Panc1 (cell line): Measurements from ENCODE around the gene KIF2A. TPM values are rescaled to one million over a fixed set of nuclear protein-coding genes. Genes with fewer than 3 reads are reported as not detected.

ENCODE experiments used
- ATAC-seq: fragments of 200-7000 bp; cut with Tn5 transposase; 2 replicates; pipeline ENCODE4 v1.9.1; 2020; ENCODE audit warnings: mild to moderate bottlenecking, moderate library complexity
- BruUV-seq: library from RNA; stranded (reverse); fragments of 400-500 nt; replicated peaks from 2 replicates; lab custom pipeline; 2021; lab: Mats Ljungman, UMichigan
- CTCF ChIA-PET: fragments of 300-600 bp; sonication (Branson Sonifier 250); formaldehyde crosslinking; loops from one replicate; lab custom pipeline; 2022; ENCODE audit warnings: antibody characterized with exemption; lab: Charles Lee
- POLR2A ChIA-PET: fragments of 300-600 bp; sonication (Branson Sonifier 250); formaldehyde crosslinking; loops from one replicate; lab custom pipeline; 2022; ENCODE audit warnings: antibody characterized with exemption; lab: Charles Lee
- DNase-seq: peaks from one replicate; pipeline ENCODE4 v3.0.0-alpha.2; 2010; ENCODE audit warnings: low read depth, low spot score
- H3K27ac ChIP-seq: 2 replicates; pipeline ENCODE4 v1.5.1; 2011; ENCODE audit warnings: mild to moderate bottlenecking, low read length, inconsistent platforms
- H3K27me3 ChIP-seq: fragments of 200-500 bp; sonication (Bioruptor generic); 2 replicates; pipeline ENCODE4 v1.6.0; 2014; ENCODE audit warnings: low read length, inconsistent platforms; ENCODE audit not compliant: control insufficient read depth, insufficient read depth
- H3K36me3 ChIP-seq: fragments of 200-500 bp; sonication (Bioruptor generic); 2 replicates; pipeline ENCODE4 v1.5.1; 2014; ENCODE audit warnings: inconsistent platforms, mild to moderate bottlenecking, low read length, moderate library complexity; ENCODE audit not compliant: control insufficient read depth, insufficient read depth
- H3K4me1 ChIP-seq: 2 replicates; pipeline ENCODE4 v1.5.1; 2011; ENCODE audit warnings: inconsistent platforms, mild to moderate bottlenecking, low read length, moderate library complexity; ENCODE audit not compliant: control insufficient read depth, insufficient read depth
- H3K4me3 ChIP-seq, 2 experiments: 2 replicates each; pipeline ENCODE4 v1.5.1; 2011 to 2012; ENCODE audit warnings: low read depth in 2 of 2, low read length in 2 of 2, mild to moderate bottlenecking in 2 of 2, inconsistent platforms in 1 of 2, moderate library complexity in 1 of 2
- H3K9me3 ChIP-seq: fragments of 200-500 bp; sonication (Bioruptor generic); 2 replicates; pipeline ENCODE4 v1.5.1; 2014; ENCODE audit warnings: low read depth, mild to moderate bottlenecking, inconsistent platforms, low read length, moderate library complexity; ENCODE audit not compliant: control insufficient read depth, insufficient read depth
- CTCF ChIP-seq: fragments of 450-650 bp; IDR thresholded peaks from 2 replicates; pipeline ENCODE4 v1.5.1; 2017; ENCODE audit warnings: mild to moderate bottlenecking
- POLR2AphosphoS5 ChIP-seq: IDR thresholded peaks from 2 replicates; pipeline ENCODE4 v1.6.1; 2012; ENCODE audit warnings: mild to moderate bottlenecking, low read depth, low read length, moderate library complexity
- REST ChIP-seq, 2 experiments: IDR thresholded peaks; 2 replicates each; pipeline ENCODE4 v1.6.1; 2011 to 2012; ENCODE audit warnings: low read depth in 2 of 2, control low read depth in 1 of 2, low read length in 1 of 2, mild to moderate bottlenecking in 1 of 2, moderate library complexity in 1 of 2; ENCODE audit not compliant: insufficient read depth in 1 of 2
- SIN3A ChIP-seq: IDR thresholded peaks from 2 replicates; pipeline ENCODE4 v1.6.1; 2012; ENCODE audit warnings: low read depth, mild to moderate bottlenecking, low read length, moderate library complexity, borderline replicate concordance; ENCODE audit not compliant: insufficient read depth
- TCF7L2 ChIP-seq: IDR thresholded peaks from 2 replicates; pipeline ENCODE4 v1.6.1; 2011; ENCODE audit warnings: mild to moderate bottlenecking, low read depth, low read length, inconsistent platforms
- in situ Hi-C: cut with HindIII; loops from 2 replicates; pipeline ENCODE4 v1.10.0; 2016; ENCODE audit warnings: low sequenced_read_pairs, low pct_unique_long_range_greater_than_20kb
- intact Hi-C: fragments of 100-400 bp; cut with micrococcal nuclease; formaldehyde crosslinking; loops from one replicate; pipeline ENCODE4 v1.10.0; 2022; ENCODE audit not compliant: unreplicated experiment
- total RNA-seq: library from RNA; stranded (reverse); gene quantifications from one replicate; pipeline ENCODE4 v1.2.1, GENCODE V29; 2021; ENCODE audit not compliant: unreplicated experiment

The KIF2A gene
- total RNA-seq, 1 experiment from 2014 or later, result 58.9 TPM

- ATAC-seq (no peak), DNase-seq (no peak)
- Histone ChIP-seq H3K9me3 (no peaks in the 10 kb centered on the region; the same call in 1 of the 2 replicates), H3K36me3 (no peaks in the 10 kb centered on the region), H3K27ac (no peak overlapping the region), H3K4me3 (no peak overlapping the region), H3K4me1 (no peaks in the 10 kb centered on the region), H3K27me3 (peaks cover 2% of the 10 kb centered on the region; the same call in 1 of the 2 replicates)
- ChIA-PET POLR2A (no interaction called here), CTCF (interaction anchor here (0.6 kb wide), 1 partner anchor 8 kb away, joined by 10 read pairs; no protein-coding TSS in a partner anchor)
- no TSS peak for BruUV-seq
- TF ChIP-seq REST (IDR thresholded peaks at IDR 0.05; ENCODE audit: insufficient read depth in 1 of 2, low read depth in 2 of 2, low read length in 1 of 2) (no peak), POLR2AphosphoS5 (no peak), SIN3A (no peak), CTCF (no peak), TCF7L2 (no peak)
- in situ Hi-C loops, result no loop called here
- intact Hi-C loops, result no loop called here
These were observed 18.8 kb upstream of the KIF2A start for GRCh38 chr5:62287237-62287636.

- no TSS peak for BruUV-seq
- intact Hi-C loops (no loop called here), in situ Hi-C loops (no loop called here)
- H3K27me3 ChIP-seq, result 0 out of 2 replicates have a peak, but pooled peaks cover 2% of the 10 kb centered on the region
- H3K4me1 ChIP-seq, result no peaks in the 10 kb centered on the region
- no peak for ATAC-seq
- H3K9me3 ChIP-seq, result no peaks in the 10 kb centered on the region; the same call in 1 of the 2 replicates
- H3K27ac ChIP-seq, result no peak overlapping the region
- no peak overlapping the region for H3K4me3 ChIP-seq
- no peaks in the 10 kb centered on the region for H3K36me3 ChIP-seq
- TF ChIP-seq REST (IDR thresholded peaks at IDR 0.05; ENCODE audit: insufficient read depth in 1 of 2, low read depth in 2 of 2, low read length in 1 of 2), result no peak
- TF ChIP-seq POLR2AphosphoS5, result no peak
- no peak for TF ChIP-seq CTCF
- TF ChIP-seq SIN3A, result no peak
- TF ChIP-seq TCF7L2, result no peak
- ChIA-PET CTCF (no interaction called here), POLR2A (no interaction called here)
- no peak for DNase-seq
These were observed 17.9 kb upstream of the KIF2A start for GRCh38 chr5:62288118-62288517.
